HG03064 (cell line): ENCODE data around the gene SLC2A10.
"Not testable (repeated sequence)": the region's sequence is repeated elsewhere in the genome, so short reads cannot be mapped to it uniquely, and the experiment has no call there.

ENCODE experiments used
- ATAC-seq: cut with Tn5 transposase; IDR thresholded peaks from one replicate; pipeline ENCODE4 v1.9.1; 2021; ENCODE audit warnings: low read depth; ENCODE audit not compliant: unreplicated experiment

The SLC2A10 gene

DNA sequence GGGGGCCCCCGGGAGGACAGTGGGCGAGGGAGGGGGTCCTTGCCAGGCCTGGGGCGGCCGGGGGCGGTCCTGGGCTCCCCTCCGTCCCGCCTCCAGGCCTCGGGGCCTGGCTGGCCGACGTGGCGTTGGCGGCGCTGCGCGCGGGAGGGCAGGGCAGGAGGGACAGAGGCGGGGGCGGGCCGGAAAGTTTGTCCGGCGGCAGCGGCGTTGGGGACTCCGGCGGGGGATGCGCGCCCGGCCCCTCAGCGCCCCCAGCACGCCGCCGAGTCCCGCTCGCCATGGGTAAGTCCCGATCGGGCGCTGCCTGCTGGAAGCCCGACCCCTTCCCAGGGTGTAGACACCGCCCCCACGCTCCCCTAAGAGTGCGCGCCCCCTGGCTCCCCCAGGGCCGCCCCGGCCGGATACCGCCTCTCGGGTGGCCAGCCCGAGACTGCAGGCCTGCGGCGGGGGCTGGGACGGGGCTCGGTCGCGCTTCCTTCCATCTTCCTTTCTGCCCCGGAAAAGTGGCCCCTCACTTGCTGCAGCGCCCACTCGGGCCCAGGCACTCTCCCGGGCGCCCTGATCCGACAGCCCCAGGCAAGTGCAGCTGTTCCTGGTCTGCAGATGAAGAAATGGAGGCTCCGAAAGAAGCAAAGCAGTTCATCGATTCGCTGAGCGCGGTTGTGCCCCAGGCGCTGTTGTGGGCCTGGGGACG, at the start of gene SLC2A10:
Gene SLC2A10 (plus strand): TSS at position 191 of the 694 bp plus-strand sequence. CDS start 88 bp downstream, at position 279.
- no peak for ATAC-seq

GRCh38 chr20:46660487-46660886, 49.0 kb upstream of the SLC2A10 start:
- ATAC-seq = no peak

GRCh38 chr20:46661659-46662058, 47.8 kb upstream of the SLC2A10 start:
- ATAC-seq = no peak

- ATAC-seq = no peak
Measured at GRCh38 chr20:46663531-46663930, 45.9 kb upstream of the SLC2A10 start.

DNA sequence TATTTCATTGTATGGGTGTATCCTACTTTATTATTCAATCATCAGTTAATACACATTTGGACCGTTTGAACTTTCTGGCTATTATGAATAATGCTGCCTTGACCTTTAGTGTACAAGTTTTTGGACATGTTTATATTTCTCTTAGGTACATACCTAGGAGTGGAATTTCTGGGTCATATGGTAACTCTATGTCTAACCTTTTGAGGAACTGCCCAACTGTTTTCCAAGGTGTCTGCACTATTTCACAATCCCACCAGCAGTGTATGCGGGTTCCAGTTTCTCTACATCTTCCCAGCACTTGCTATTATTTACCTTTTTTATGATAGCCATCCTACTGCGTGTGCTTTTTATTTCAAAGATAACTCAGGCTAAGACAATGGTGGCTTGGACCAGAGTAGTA, 43.8 kb upstream of the SLC2A10 start:
- no peak for ATAC-seq

DNA sequence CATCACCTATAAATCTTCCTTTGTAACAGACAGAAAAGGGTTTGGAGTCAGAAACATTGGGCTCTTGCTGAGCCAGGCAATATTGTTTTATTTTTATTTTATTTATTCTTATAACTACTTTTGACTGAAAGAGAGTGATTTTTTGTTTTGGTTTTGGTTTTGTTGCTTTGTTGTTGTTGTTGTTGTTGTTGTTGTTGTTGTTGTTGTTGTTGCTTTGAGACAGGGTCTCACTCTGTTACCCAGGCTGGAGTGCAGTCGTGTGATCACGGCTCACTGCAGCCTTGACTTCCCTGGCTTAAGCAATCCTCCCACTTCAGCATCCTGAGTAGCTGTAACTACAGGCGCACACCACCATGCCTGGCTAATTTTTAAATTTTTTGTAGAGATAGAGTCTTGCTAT, 43.1 kb upstream of the SLC2A10 start:
- ATAC-seq = no peak

- ATAC-seq = no peak
Measured at GRCh38 chr20:46666818-46667515, 42.5 kb upstream of the SLC2A10 start.

GRCh38 chr20:46670228-46670584, 39.2 kb upstream of the SLC2A10 start:
- ATAC-seq = no peak

DNA sequence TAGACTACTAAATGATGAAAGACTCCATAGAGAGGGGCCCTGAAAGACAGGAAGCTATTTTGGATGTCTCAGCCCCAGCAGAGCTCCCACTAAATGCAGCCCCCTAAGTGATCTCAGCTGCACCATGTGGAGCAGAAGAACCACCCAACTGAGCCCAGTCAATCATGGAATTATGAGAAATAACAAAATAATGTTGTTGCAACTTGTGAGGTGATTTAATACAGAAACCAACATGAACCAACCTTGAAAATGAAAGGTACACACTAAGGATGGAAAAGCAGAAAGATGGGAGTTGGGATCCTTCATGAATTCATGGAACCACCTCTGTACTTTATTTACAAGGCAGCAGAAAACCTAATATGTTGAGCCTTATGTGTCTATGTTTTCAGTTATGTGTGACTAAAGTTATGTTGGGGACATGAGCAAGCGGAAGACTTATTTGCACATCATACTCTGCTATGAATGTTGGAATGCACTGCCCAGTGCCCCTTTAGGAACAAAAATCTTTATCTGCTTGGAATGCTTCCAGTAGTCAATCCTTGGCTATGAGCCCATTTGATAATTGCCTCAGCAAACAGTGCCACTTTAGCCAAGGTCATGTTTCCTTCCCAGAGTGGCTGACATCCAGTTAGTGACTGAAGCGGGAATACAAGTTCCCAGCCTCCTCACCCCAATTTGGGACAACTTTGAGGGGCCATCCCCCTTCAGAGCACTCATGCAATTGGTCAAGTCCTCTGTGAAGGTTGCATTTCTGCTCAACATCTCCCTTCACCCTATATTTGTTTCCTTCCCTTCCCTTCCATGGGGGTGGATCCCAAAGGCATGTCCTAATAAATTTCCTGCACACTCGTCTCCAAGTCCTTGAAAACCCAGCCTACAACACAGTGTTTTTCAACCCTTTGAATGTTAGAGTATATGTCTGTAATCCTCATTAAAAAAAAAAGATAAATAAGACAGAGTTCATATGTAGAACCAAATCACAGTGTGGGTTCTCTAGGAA, 38.6 kb upstream of the SLC2A10 start:
- ATAC-seq = no peak

- no peak for ATAC-seq
Measured at GRCh38 chr20:46671866-46672542, 37.4 kb upstream of the SLC2A10 start.

DNA sequence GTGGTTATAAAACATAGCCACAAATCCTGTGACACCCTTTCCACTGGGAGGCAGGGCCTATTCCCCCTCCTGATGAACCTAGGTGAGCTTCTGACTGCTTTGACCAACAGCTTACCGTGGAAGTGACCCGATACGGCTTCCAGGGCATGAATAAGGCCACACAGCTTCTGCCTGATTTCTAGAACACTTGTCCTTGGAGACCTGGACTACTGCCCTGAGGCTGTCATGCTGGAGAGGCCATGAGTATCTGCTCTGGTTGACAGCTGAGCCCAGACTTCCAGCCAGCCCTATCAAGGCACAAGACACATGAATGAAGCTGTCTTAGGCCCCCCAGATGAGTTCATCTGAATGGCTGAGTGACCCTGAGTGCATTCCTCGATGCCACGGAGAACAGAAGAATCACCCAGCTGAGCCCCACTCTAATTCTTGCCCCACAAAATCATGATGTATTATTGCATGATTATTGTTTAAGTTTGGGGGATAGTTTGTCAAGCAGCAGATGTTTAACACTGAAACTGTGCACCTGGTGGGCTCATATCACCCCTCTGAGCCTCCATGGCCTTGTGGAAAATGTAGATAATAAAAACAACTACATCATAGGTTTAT, 36.8 kb upstream of the SLC2A10 start:
- no peak for ATAC-seq

DNA sequence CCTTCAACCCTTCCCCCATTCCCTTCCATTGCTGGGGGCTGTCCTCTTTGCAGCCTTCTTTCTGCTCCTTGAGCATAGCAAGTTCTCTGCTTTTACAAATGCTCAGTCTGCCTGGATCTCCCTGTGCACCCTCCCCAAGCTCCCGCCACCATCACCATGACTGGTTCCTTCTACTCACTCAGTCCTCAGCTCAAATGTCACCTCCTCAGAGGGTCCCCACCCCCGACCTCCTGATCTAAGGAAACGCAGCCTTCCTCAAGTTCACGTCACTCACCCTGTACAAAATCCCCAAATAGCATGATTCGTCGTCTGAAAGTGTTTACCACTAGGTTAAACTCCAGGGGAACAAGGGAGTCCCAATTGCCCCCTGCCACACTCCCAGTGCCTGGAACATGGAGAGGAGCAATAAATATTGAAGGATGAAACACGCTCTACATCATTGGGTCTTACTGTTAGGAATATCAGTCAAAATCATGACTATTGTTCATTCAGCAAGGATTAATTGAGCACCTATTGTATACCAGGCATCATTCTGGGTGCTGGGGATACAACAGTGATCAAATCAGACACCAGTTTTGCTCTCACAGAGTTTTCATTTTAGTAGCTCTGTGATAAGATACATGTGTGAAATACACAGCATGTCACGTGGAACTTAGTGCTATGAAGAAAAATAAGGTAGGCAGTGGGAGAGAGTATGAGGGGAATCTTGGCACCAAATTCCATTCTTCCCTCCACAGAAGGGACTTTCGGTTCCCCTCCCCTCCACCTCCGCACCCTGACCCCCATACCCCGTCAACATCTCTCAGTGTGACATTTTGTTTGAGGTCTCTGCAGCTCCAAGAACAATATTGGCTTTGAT, 35.8 kb upstream of the SLC2A10 start:
- no peak for ATAC-seq

DNA sequence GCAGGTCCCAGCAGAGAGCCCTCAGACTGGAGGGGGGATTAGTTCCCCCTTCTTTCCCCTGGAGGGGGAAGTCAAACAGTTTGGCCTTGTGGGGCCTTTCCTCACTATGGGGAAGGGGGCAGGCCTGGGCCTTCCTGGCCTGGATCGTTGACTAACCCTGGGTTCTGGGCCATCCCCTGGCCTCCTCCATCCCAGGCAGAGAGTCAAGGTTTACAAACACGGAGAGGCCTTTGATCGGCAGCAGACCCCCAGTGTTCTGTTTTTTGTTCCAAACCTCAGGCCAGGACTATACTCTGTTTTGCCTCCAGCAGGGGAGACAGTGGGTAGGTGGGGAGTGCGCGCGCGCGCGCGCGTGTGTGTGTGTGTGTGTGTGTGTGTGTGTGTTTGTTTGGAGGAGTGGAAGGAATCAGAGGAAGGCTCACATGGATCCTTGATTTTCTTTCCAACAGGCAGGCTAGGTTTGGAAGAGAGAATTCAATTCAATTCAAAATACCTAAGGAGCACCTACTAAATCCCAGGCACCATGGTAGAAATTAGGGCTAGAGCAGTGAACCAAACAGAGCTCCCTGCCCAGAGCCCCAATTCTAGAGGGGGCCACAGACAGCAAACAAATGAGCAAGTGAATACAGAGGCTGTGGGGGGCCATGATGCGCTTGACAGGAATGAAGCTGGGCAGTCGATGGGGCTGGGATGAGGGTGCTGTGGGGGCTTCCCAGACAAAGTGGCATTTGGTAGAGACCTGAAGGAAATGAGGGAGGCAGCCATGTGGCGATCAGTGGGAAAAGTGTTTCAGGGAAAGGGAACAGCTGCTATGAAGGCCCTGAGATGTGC, 35.0 kb upstream of the SLC2A10 start:
- ATAC-seq = no peak

GRCh38 chr20:46676649-46677316, 32.7 kb upstream of the SLC2A10 start:
- not testable (repeated sequence) for ATAC-seq

- no peak for ATAC-seq
Measured at GRCh38 chr20:46677608-46678007, 31.8 kb upstream of the SLC2A10 start.

DNA sequence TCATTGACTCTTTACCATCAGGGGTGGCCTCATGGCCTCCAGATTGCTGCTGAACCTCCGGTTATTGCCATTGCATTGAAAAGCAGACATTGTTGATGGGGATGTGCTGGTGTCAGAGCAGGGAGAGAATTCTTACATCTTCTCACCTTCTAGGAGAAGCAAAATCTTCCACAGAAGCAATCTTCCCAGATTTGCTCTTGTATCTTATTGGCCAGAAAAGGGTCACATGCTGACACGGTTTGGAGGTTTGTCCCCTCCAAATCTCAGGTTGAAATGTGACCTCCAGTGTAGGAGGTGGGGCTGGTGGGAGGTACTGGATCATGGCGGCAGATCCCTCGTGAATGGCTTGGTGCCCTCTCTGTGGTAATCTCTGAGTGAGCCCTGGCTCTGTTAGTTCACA, 30.9 kb upstream of the SLC2A10 start:
- no peak for ATAC-seq

DNA sequence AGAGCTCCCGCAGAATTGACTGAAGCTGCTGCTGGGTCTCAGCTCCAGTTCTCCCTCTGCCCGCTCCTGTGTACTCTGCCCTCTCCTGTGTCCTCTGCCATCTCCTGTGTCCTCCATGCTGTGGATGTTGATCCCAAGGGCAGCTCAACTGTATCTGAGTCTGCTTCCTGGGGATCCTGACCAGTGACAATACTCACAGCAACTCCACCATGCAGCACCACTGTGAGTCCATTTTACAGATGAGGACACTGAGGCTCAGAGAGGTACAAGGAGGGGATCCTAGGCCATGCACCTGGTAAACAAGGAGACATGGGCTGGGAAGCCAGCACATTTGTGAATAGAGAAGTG, 28.8 kb upstream of the SLC2A10 start:
- no peak for ATAC-seq
